Endodermal cell (in vitro differentiated cells): ENCODE measurements around the gene SPRED2. TPM values are rescaled to one million over a fixed set of nuclear protein-coding genes. Genes with fewer than 3 reads are reported as not detected.

Source experiments
- DNase-seq: peaks from one replicate; pipeline ENCODE4 v3.0.0-alpha.2; 2017
- H3K27ac ChIP-seq: 2 replicates; pipeline ENCODE4 v1.5.1; 2013; ENCODE audit warnings: mild to moderate bottlenecking, low read depth, low read length, moderate library complexity
- H3K27me3 ChIP-seq: 2 replicates; pipeline ENCODE4 v1.6.1; 2013; ENCODE audit warnings: mild to moderate bottlenecking, low read length, moderate library complexity; ENCODE audit not compliant: insufficient read depth, control insufficient read depth, poor library complexity, severe bottlenecking
- H3K36me3 ChIP-seq: 2 replicates; pipeline ENCODE4 v1.7.0; 2013; ENCODE audit warnings: mild to moderate bottlenecking, low read length, moderate library complexity; ENCODE audit not compliant: control insufficient read depth, insufficient read depth
- H3K4me1 ChIP-seq: one replicate; pipeline ENCODE4 v1.7.0; 2013; ENCODE audit warnings: low read length; ENCODE audit not compliant: control insufficient read depth, insufficient read depth
- H3K4me3 ChIP-seq: 2 replicates; pipeline ENCODE4 v1.5.1; 2013; ENCODE audit warnings: mild to moderate bottlenecking, low read length, moderate library complexity
- H3K9ac ChIP-seq: 2 replicates; pipeline ENCODE4 v1.6.1; 2013; ENCODE audit warnings: mild to moderate bottlenecking, low read length, moderate library complexity; ENCODE audit not compliant: poor library complexity, severe bottlenecking; ENCODE audit errors: extremely low read depth
- H3K9me3 ChIP-seq: 2 replicates; pipeline ENCODE4 v1.6.1; 2013; ENCODE audit warnings: mild to moderate bottlenecking, low read length, moderate library complexity; ENCODE audit not compliant: control insufficient read depth
- H3K27ac Mint-ChIP-seq: 2 replicates; pipeline ENCODE4 v1.8.0; 2020; ENCODE audit warnings: mixed read lengths
- H3K27me3 Mint-ChIP-seq: 2 replicates; pipeline ENCODE4 v1.8.0; 2021; ENCODE audit warnings: mild to moderate bottlenecking, mixed read lengths; ENCODE audit not compliant: insufficient read depth
- H3K36me3 Mint-ChIP-seq: 2 replicates; pipeline ENCODE4 v1.8.0; 2020; ENCODE audit warnings: low read depth, mixed read lengths
- H3K4me1 Mint-ChIP-seq: 2 replicates; pipeline ENCODE4 v1.8.0; 2020; ENCODE audit warnings: mixed read lengths
- H3K4me3 Mint-ChIP-seq: 2 replicates; pipeline ENCODE4 v1.8.0; 2020; ENCODE audit warnings: mild to moderate bottlenecking, moderate library complexity, mixed read lengths
- H3K9me3 Mint-ChIP-seq: 2 replicates; pipeline ENCODE4 v1.8.0; 2020; ENCODE audit warnings: mild to moderate bottlenecking, mixed read lengths
- WGBS, 2 experiments: methylation state at CpG; one replicate each; pipeline versions ENCODE4 v1.1.5 to v1.1.7; 2013; ENCODE audit warnings: missing lambda C conversion rate in 2 of 2, mixed read lengths in 1 of 2; ENCODE audit not compliant: insufficient coverage in 1 of 2, insufficient read length in 1 of 2; 5-methylcytosine and 5-hydroxymethylcytosine counted together
- total RNA-seq, 2 donors: library from RNA; stranded (reverse); fragmentation: NEBNext Ultra II Directional in 1 of 2; extraction: Animal tissue kit (Norgen Biotek cat#: 25700) in 1 of 2; gene quantifications; 2 replicates in 1 of 2; 3 replicates in 1 of 2; pipeline ENCODE4 v1.2.1, GENCODE V29; 2021
- TF ChIP-seq, protein P1 (sequence below): fragments of 200-600 bp; sonication (generic); conservative IDR thresholded peaks from 2 replicates; pipeline ENCODE4 v1.5.0; 2021; ENCODE audit warnings: antibody characterized with exemption, mild to moderate bottlenecking

The SPRED2 gene
- total RNA-seq, 2 donors from 2014 or later: 60.3 to 70.1 TPM

GRCh38 chr2:65456064-65456463 lies 23.7 kb upstream of the SPRED2 start:
- Histone ChIP-seq H3K9me3 (no peaks in the 10 kb centered on the region), H3K27ac (no peak overlapping the region), H3K4me3 (no peak overlapping the region), H3K36me3 (no peaks in the 10 kb centered on the region), H3K27me3 (peaks cover 3% of the 10 kb centered on the region), H3K4me1 (no peaks in the 10 kb centered on the region), H3K9ac (no peak overlapping the region)
- TF ChIP-seq, protein P1, sequence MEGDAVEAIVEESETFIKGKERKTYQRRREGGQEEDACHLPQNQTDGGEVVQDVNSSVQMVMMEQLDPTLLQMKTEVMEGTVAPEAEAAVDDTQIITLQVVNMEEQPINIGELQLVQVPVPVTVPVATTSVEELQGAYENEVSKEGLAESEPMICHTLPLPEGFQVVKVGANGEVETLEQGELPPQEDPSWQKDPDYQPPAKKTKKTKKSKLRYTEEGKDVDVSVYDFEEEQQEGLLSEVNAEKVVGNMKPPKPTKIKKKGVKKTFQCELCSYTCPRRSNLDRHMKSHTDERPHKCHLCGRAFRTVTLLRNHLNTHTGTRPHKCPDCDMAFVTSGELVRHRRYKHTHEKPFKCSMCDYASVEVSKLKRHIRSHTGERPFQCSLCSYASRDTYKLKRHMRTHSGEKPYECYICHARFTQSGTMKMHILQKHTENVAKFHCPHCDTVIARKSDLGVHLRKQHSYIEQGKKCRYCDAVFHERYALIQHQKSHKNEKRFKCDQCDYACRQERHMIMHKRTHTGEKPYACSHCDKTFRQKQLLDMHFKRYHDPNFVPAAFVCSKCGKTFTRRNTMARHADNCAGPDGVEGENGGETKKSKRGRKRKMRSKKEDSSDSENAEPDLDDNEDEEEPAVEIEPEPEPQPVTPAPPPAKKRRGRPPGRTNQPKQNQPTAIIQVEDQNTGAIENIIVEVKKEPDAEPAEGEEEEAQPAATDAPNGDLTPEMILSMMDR: no peak
- Mint-ChIP-seq H3K4me3 (no peak overlapping the region), H3K36me3 (no peaks in the 10 kb centered on the region), H3K4me1 (peaks cover 19% of the 10 kb centered on the region), H3K27me3 (peaks cover 31% of the 10 kb centered on the region), H3K9me3 (no peaks in the 10 kb centered on the region), H3K27ac (no peak overlapping the region)
- no peak for DNase-seq

DNA sequence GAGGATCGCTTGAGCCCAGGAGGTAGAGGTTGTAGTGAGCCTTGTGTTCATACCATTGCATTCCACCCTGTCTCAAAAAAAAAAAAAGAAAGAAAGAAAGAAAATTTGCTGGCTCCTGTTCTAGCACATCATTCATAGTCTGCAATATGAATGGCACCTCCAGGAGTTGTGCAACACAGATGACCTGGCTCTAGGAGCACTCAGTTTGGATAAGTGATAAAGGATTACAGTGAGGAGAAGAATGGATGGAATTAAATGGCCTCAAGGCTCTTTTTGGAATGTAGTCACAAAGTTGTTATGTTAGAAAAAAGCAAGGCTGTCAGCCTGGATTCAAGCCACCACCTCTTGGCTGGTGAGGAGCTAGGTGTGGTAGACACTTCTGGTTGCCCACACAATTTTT lies 21.5 kb upstream of the SPRED2 start:
- no peak for DNase-seq
- H3K36me3 Mint-ChIP-seq: no peaks in the 10 kb centered on the region
- TF ChIP-seq, protein P1: no peak
- Histone ChIP-seq H3K9me3 (no peaks in the 10 kb centered on the region), H3K4me3 (no peak overlapping the region), H3K36me3 (no peaks in the 10 kb centered on the region), H3K4me1 (no peaks in the 10 kb centered on the region), H3K27me3 (no peaks in the 10 kb centered on the region), H3K27ac (no peak overlapping the region), H3K9ac (no peak overlapping the region)
- no peak overlapping the region for H3K4me3 Mint-ChIP-seq
- 100% methylated on average over 1 of the region's 1 CpG; no CpG with 5 or more reads in 1 of the 2 experiments for WGBS, 2 experiments
- H3K9me3 Mint-ChIP-seq: peaks cover 2% of the 10 kb centered on the region
- H3K27me3 Mint-ChIP-seq: peaks cover 34% of the 10 kb centered on the region
- H3K27ac Mint-ChIP-seq: no peak overlapping the region
- H3K4me1 Mint-ChIP-seq: peaks cover 16% of the 10 kb centered on the region

- H3K9me3 ChIP-seq: no peaks in the 10 kb centered on the region
- TF ChIP-seq, protein P1: no peak
- H3K27me3 ChIP-seq: no peaks in the 10 kb centered on the region
- H3K9ac ChIP-seq: no peak overlapping the region
- Mint-ChIP-seq H3K4me3 (no peak overlapping the region), H3K4me1 (peaks cover 8% of the 10 kb centered on the region), H3K36me3 (no peaks in the 10 kb centered on the region), H3K27ac (no peak overlapping the region), H3K27me3 (peaks cover 35% of the 10 kb centered on the region), H3K9me3 (peaks cover 2% of the 10 kb centered on the region)
- no peaks in the 10 kb centered on the region for H3K36me3 ChIP-seq
- WGBS, 2 experiments: 70 to 91% methylated on average over 3 to 5 of the region's 5 CpGs
- H3K4me3 ChIP-seq: no peak overlapping the region
- H3K4me1 ChIP-seq: no peaks in the 10 kb centered on the region
- H3K27ac ChIP-seq: no peak overlapping the region
- DNase-seq: no peak
These were observed 19.9 kb upstream of the SPRED2 start for GRCh38 chr2:65452150-65452895.
